Parathyroid adenoma (tissue), 2 donors: ENCODE data around the gene ARHGEF4.
"Not testable (repeated sequence)": the region's sequence is repeated elsewhere in the genome, so short reads cannot be mapped to it uniquely, and the experiment has no call there.

Experiments used
- H2AFZ ChIP-seq: fragments of 300-600 bp; sonication (generic); one replicate; pipeline ENCODE4 v1.7.0; 2017; ENCODE audit warnings: antibody characterized with exemption, mild to moderate bottlenecking
- H3K27ac ChIP-seq: fragments of 300-600 bp; sonication (generic); one replicate; pipeline ENCODE4 v1.7.0; 2017
- H3K27me3 ChIP-seq: fragments of 300-600 bp; sonication (generic); one replicate; pipeline ENCODE4 v1.7.0; 2017; ENCODE audit warnings: low read length; ENCODE audit not compliant: control insufficient read depth, insufficient read depth
- H3K36me3 ChIP-seq: fragments of 300-600 bp; sonication (generic); one replicate; pipeline ENCODE4 v1.7.0; 2017; ENCODE audit warnings: low read length; ENCODE audit not compliant: control insufficient read depth, insufficient read depth
- H3K4me1 ChIP-seq: fragments of 300-600 bp; sonication (generic); one replicate; pipeline ENCODE4 v1.7.0; 2017; ENCODE audit warnings: control low read depth
- H3K4me2 ChIP-seq: fragments of 300-600 bp; sonication (generic); one replicate; pipeline ENCODE4 v1.7.0; 2017; ENCODE audit warnings: low read length
- H3K4me3 ChIP-seq: fragments of 300-600 bp; sonication (generic); one replicate; pipeline ENCODE4 v1.7.0; 2017; ENCODE audit warnings: low read depth, low read length
- H3K79me2 ChIP-seq: fragments of 300-600 bp; sonication (generic); one replicate; pipeline ENCODE4 v1.7.0; 2017; ENCODE audit warnings: control low read depth
- H3K9ac ChIP-seq: fragments of 300-600 bp; sonication (generic); one replicate; pipeline ENCODE4 v1.7.0; 2017; ENCODE audit warnings: mild to moderate bottlenecking
- H3K9me3 ChIP-seq: fragments of 300-600 bp; sonication (generic); one replicate; pipeline ENCODE4 v1.7.0; 2017; ENCODE audit warnings: low read length; ENCODE audit not compliant: control insufficient read depth
- CTCF ChIP-seq: fragments of 300-600 bp; sonication (generic); IDR thresholded peaks from one replicate; pipeline ENCODE4 v1.7.0; 2017; ENCODE audit warnings: antibody characterized with exemption, mild to moderate bottlenecking
- donor health status: primary hyperparathyroidism.

ARHGEF4 gene

GRCh38 chr2:131067465-131068125 is 230.9 kb downstream of the ARHGEF4 start:
- Histone ChIP-seq H3K79me2 (peaks cover 60% of the 10 kb centered on the region), H3K9ac (no peak overlapping the region), H3K27ac (no peak overlapping the region), H2AFZ (no peak overlapping the region), H3K36me3 (no peaks in the 10 kb centered on the region), H3K9me3 (no peaks in the 10 kb centered on the region), H3K4me3 (no peak overlapping the region), H3K27me3 (no peaks in the 10 kb centered on the region), H3K4me2 (no peak overlapping the region), H3K4me1 (peaks cover 15% of the 10 kb centered on the region)
- TF ChIP-seq CTCF = no peak

DNA sequence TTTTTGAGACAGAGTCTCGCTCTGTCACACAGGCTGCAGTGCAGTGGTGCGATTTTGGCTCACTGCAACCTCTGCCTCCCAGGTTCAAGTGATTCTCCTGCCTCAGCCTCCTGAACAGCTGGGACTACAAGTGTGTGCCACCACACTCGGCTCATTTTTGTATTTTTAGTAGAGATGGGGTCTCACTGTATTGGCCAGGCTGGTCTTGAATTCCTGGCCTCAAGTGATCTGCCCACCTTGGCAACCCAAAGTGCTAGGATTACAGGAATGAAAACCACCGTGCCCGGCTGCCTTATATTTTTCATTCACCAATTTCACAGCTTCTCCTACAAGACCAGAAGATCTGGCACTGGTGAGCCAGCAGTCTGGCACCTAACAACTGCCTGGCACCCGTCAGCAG is 231.5 kb downstream of the ARHGEF4 start:
- H3K9me3 ChIP-seq, H2AFZ ChIP-seq, H3K4me2 ChIP-seq, H3K36me3 ChIP-seq, H3K27me3 ChIP-seq, H3K27ac ChIP-seq, H3K9ac ChIP-seq, H3K4me3 ChIP-seq: not testable (repeated sequence)
- Histone ChIP-seq H3K79me2 (peaks cover 65% of the 10 kb centered on the region), H3K4me1 (peaks cover 14% of the 10 kb centered on the region)

DNA sequence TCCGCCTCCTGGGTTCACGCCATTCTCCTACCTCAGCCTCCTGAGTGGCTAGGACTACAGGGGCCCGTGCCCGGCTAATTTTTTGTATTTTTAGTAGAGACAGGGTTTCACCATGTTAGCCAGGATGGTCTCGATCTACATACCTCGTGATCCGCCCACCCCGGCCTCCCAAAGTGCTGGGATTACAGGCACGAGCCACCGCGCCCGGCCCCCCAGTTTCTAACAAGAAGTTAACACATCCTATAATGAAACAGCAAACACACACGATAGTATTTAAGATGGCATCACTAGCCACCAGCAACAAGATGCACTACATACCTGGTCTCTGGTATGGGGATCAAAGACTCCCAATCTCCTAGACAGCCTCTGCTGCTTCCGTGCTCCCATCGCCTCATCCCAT is 238.9 kb downstream of the ARHGEF4 start:
- H3K36me3 ChIP-seq, H3K27me3 ChIP-seq, H3K4me3 ChIP-seq, H2AFZ ChIP-seq, H3K4me2 ChIP-seq, H3K27ac ChIP-seq, H3K9me3 ChIP-seq, H3K4me1 ChIP-seq, H3K9ac ChIP-seq: not testable (repeated sequence)
- peaks cover 72% of the 10 kb centered on the region for H3K79me2 ChIP-seq

- Histone ChIP-seq H3K4me1 (peaks cover 8% of the 10 kb centered on the region), H3K27ac (no peak overlapping the region), H3K27me3 (no peaks in the 10 kb centered on the region), H3K4me3 (no peak overlapping the region), H3K79me2 (peaks cover 75% of the 10 kb centered on the region), H3K9ac (no peak overlapping the region), H3K9me3 (no peaks in the 10 kb centered on the region), H2AFZ (no peak overlapping the region), H3K4me2 (no peak overlapping the region), H3K36me3 (no peaks in the 10 kb centered on the region)
- no peak for TF ChIP-seq CTCF
Observed at GRCh38 chr2:131076707-131077106, 240.0 kb downstream of the ARHGEF4 start.

GRCh38 chr2:131077182-131077846 is 240.6 kb downstream of the ARHGEF4 start:
- Histone ChIP-seq H3K9ac (no peak overlapping the region), H3K9me3 (no peaks in the 10 kb centered on the region), H3K79me2 (peaks cover 77% of the 10 kb centered on the region), H3K4me3 (no peak overlapping the region), H3K27me3 (no peaks in the 10 kb centered on the region), H2AFZ (no peak overlapping the region), H3K4me1 (peaks cover 8% of the 10 kb centered on the region), H3K4me2 (no peak overlapping the region), H3K36me3 (no peaks in the 10 kb centered on the region), H3K27ac (no peak overlapping the region)
- TF ChIP-seq CTCF = no peak
